ENCODE results near the gene REEP6. TPM values are rescaled to one million over a fixed set of nuclear protein-coding genes. Genes with fewer than 3 reads are reported as not detected.

The REEP6 gene
- total and polyA plus RNA-seq, 4 donors: 2.5 to 7.6 (median 4.9) TPM

GRCh38 chr19:1522838-1523237 lies 31.9 kb downstream of the REEP6 start:
- no peak overlapping the region for H3K4me3 ChIP-seq

GRCh38 chr19:1523412-1524286 lies 32.7 kb downstream of the REEP6 start, which contains the start of gene PLK5:
Gene PLK5 (plus strand): TSS chr19:1524077. CDS start chr19:1526997, 2,920 bp downstream.
- Histone ChIP-seq H3K27ac (ENCODE audit: low read depth in 1 of 2, low read length in 1 of 2) (no peak within 1 kb of the TSS), H3K4me3 (no peak within 1 kb of the TSS), H3K4me1 (ENCODE audit: control insufficient read depth in 5 of 5, insufficient read depth in 5 of 5, low read length in 5 of 5) (peaks cover 0 to 10% (median 3%) of the 10 kb centered on the region in 5 donors), H3K9me3 (ENCODE audit: control insufficient read depth in 4 of 4, insufficient read depth in 3 of 4, low read length in 3 of 4) (peaks cover 0 to 16% (median 0%) of the 10 kb centered on the region in 4 donors), H3K36me3 (ENCODE audit: control insufficient read depth in 4 of 4, insufficient read depth in 4 of 4, low read length in 4 of 4) (no peaks in the 10 kb centered on the region), H3K27me3 (ENCODE audit: control insufficient read depth in 3 of 3, insufficient read depth in 3 of 3, low read length in 2 of 3) (peaks cover 13 to 32% (median 24%) of the 10 kb centered on the region in 3 donors), H3K9ac (ENCODE audit: insufficient read depth in 1 of 2, low read length in 2 of 2) (no peak within 1 kb of the TSS)
- no peak for ATAC-seq (ENCODE audit: insufficient read depth, low FRiP score)
- TF ChIP-seq CTCF (IDR thresholded peaks at IDR 0.05; ENCODE audit: control extremely low read depth, extremely low read depth): no peak
- peak in 1 of 3 donors; percentile 25 for DNase-seq
- WGBS, 2 donors: 9 to 12% methylated on average over 67 to 92 of the region's 92 CpGs

More at GRCh38 chr19:1522838-1523237, 31.9 kb downstream of the REEP6 start:
- no peak overlapping the region for H3K27ac ChIP-seq (ENCODE audit: low read depth in 1 of 2, low read length in 1 of 2)
- H3K9ac ChIP-seq (ENCODE audit: insufficient read depth in 1 of 2, low read length in 2 of 2): no peak overlapping the region
- 64 to 71% methylated on average over 18 of the region's 18 CpGs for WGBS, 2 donors
- no peak for TF ChIP-seq CTCF (IDR thresholded peaks at IDR 0.05; ENCODE audit: control extremely low read depth, extremely low read depth)
- ATAC-seq (ENCODE audit: insufficient read depth, low FRiP score) (no peak), DNase-seq (no peak)
- H3K27me3 ChIP-seq (ENCODE audit: control insufficient read depth in 3 of 3, insufficient read depth in 3 of 3, low read length in 2 of 3): peaks cover 13 to 32% (median 21%) of the 10 kb centered on the region in 3 donors
- H3K36me3 ChIP-seq (ENCODE audit: control insufficient read depth in 4 of 4, insufficient read depth in 4 of 4, low read length in 4 of 4): no peaks in the 10 kb centered on the region
- H3K9me3 ChIP-seq (ENCODE audit: control insufficient read depth in 4 of 4, insufficient read depth in 3 of 4, low read length in 3 of 4): peaks cover 0 to 16% (median 0%) of the 10 kb centered on the region in 4 donors
- H3K4me1 ChIP-seq (ENCODE audit: control insufficient read depth in 5 of 5, insufficient read depth in 5 of 5, low read length in 5 of 5): peaks cover 0 to 10% (median 3%) of the 10 kb centered on the region in 5 donors

- ATAC-seq (ENCODE audit: insufficient read depth, low FRiP score) (no peak), DNase-seq (no peak)
- H3K9me3 ChIP-seq (ENCODE audit: control insufficient read depth in 4 of 4, insufficient read depth in 3 of 4, low read length in 3 of 4): peaks cover 0 to 16% (median 0%) of the 10 kb centered on the region in 4 donors
- no peak for TF ChIP-seq CTCF (IDR thresholded peaks at IDR 0.05; ENCODE audit: control extremely low read depth, extremely low read depth)
- H3K4me3 ChIP-seq: no peak overlapping the region
- no peaks in the 10 kb centered on the region for H3K36me3 ChIP-seq (ENCODE audit: control insufficient read depth in 4 of 4, insufficient read depth in 4 of 4, low read length in 4 of 4)
- no peak overlapping the region for H3K9ac ChIP-seq (ENCODE audit: insufficient read depth in 1 of 2, low read length in 2 of 2)
- WGBS, 2 donors: 11 to 14% methylated on average over 48 to 49 of the region's 49 CpGs
- H3K27me3 ChIP-seq (ENCODE audit: control insufficient read depth in 3 of 3, insufficient read depth in 3 of 3, low read length in 2 of 3): peaks cover 13 to 32% (median 24%) of the 10 kb centered on the region in 3 donors
- H3K27ac ChIP-seq (ENCODE audit: low read depth in 1 of 2, low read length in 1 of 2): no peak overlapping the region
- H3K4me1 ChIP-seq (ENCODE audit: control insufficient read depth in 5 of 5, insufficient read depth in 5 of 5, low read length in 5 of 5): peaks cover 0 to 10% (median 3%) of the 10 kb centered on the region in 5 donors
These were observed 33.4 kb downstream of the REEP6 start for GRCh38 chr19:1524287-1524971.

Data from lung (tissue), 12 donors.